ENCODE results near the gene LRRN3. TPM values are rescaled to one million over a fixed set of nuclear protein-coding genes. Genes with fewer than 3 reads are reported as not detected.

The LRRN3 gene
- total RNA-seq, 1 donor from 2014 or later, result 2.2 TPM

DNA sequence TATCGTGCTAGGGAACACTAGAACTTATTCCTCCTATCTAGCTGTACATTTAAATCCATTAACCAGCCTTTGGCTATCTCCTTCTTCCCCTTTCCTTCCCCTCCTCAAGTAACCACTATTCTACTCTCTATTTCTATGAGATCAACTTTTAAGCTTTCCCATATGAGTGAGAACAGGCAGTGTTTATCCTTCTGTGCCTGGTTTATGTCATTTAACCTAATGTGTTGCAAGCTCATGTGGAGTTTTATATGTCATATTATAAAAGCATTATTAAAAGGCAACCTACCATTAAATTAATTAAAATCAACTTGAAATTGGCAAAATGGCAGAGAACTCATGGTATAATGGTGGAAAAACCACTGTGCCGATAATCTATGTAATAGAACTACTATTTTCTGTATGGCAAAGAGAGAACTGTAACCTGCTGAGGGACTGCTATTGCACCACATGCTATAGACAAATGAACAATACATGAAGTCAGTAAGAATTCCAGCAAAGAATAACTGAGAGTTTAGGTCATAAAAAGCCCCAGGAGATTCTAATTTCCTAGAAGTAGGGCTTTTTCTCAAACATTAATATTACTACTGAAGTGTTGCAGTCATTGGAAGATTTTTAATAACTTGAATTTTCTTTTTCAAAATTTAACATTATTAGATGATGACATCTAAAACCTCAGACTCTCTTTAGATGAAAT is 81.8 kb downstream of the LRRN3 start:
- H3K36me3 Mint-ChIP-seq (ENCODE audit: low read depth, unreplicated experiment), result no peaks in the 10 kb centered on the region
- DNase-seq (ENCODE audit: low read depth), result no peak
- H3K27ac ChIP-seq (ENCODE audit: low read depth, low read length), result no peak overlapping the region
- no peak for FAIRE-seq
- no peak overlapping the region for H3K4me2 ChIP-seq (ENCODE audit: low read length)
- H3K27me3 Mint-ChIP-seq (ENCODE audit: low read depth, unreplicated experiment), result no peaks in the 10 kb centered on the region
- peak overlapping the region; percentile 16 for H3K27ac Mint-ChIP-seq (ENCODE audit: unreplicated experiment)
- H3K4me3 Mint-ChIP-seq (ENCODE audit: unreplicated experiment), result no peak overlapping the region
- H3K79me2 ChIP-seq (ENCODE audit: insufficient read depth, low read length), result no peaks in the 10 kb centered on the region
- H3K9ac ChIP-seq (ENCODE audit: low read length), result no peak overlapping the region
- no peak overlapping the region for H3K4me3 ChIP-seq (ENCODE audit: insufficient read depth, low read depth, low read length)
- H3K9me3 Mint-ChIP-seq (ENCODE audit: unreplicated experiment), result peaks cover 4% of the 10 kb centered on the region
- H3K4me1 ChIP-seq (ENCODE audit: insufficient read depth, low read length), result no peaks in the 10 kb centered on the region
- no peaks in the 10 kb centered on the region for H3K9me3 ChIP-seq (ENCODE audit: insufficient read depth, low read depth, low read length)
- H3K27me3 ChIP-seq (ENCODE audit: insufficient read depth, low read length), result no peaks in the 10 kb centered on the region
- H3K4me1 Mint-ChIP-seq (ENCODE audit: low read depth, unreplicated experiment), result peaks cover 8% of the 10 kb centered on the region
- no peaks in the 10 kb centered on the region for H3K36me3 ChIP-seq (ENCODE audit: insufficient read depth, low read length)
- no peak for TF ChIP-seq EZH2 (IDR thresholded peaks at IDR 0.05; ENCODE audit: insufficient read depth, low read length)
- TF ChIP-seq, protein P1, sequence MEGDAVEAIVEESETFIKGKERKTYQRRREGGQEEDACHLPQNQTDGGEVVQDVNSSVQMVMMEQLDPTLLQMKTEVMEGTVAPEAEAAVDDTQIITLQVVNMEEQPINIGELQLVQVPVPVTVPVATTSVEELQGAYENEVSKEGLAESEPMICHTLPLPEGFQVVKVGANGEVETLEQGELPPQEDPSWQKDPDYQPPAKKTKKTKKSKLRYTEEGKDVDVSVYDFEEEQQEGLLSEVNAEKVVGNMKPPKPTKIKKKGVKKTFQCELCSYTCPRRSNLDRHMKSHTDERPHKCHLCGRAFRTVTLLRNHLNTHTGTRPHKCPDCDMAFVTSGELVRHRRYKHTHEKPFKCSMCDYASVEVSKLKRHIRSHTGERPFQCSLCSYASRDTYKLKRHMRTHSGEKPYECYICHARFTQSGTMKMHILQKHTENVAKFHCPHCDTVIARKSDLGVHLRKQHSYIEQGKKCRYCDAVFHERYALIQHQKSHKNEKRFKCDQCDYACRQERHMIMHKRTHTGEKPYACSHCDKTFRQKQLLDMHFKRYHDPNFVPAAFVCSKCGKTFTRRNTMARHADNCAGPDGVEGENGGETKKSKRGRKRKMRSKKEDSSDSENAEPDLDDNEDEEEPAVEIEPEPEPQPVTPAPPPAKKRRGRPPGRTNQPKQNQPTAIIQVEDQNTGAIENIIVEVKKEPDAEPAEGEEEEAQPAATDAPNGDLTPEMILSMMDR (IDR thresholded peaks at IDR 0.05; ENCODE audit: insufficient read depth, low read depth, low read length), result no peak
- H4K20me1 ChIP-seq (ENCODE audit: insufficient read depth, low read length), result no peaks in the 10 kb centered on the region
- H2AFZ ChIP-seq (ENCODE audit: low read depth, low read length), result no peak overlapping the region

DNA sequence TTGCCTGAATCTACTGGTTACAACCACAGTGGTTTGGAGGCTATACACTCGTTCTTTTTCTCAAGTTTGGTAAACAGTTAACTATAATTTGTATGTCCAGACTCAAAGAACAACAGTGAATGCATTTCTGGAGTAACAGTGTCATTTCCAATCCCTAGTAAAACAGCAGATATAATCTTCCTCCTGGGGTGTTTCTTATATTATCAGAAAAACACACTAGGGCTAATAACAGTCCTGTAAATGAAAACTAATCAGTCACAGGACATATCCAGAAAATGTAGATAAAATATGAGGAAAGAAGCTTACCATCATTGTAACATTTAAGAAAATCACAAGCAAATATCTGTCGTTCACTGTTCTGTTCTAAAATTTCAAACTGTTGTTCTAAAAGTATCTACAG is 82.6 kb downstream of the LRRN3 start:
- H3K4me1 Mint-ChIP-seq (ENCODE audit: low read depth, unreplicated experiment), result peaks cover 8% of the 10 kb centered on the region
- DNase-seq (ENCODE audit: low read depth), result no peak
- FAIRE-seq, result no peak
- no peaks in the 10 kb centered on the region for H3K4me1 ChIP-seq (ENCODE audit: insufficient read depth, low read length)
- H3K36me3 ChIP-seq (ENCODE audit: insufficient read depth, low read length), result no peaks in the 10 kb centered on the region
- no peaks in the 10 kb centered on the region for H3K9me3 ChIP-seq (ENCODE audit: insufficient read depth, low read depth, low read length)
- H3K27me3 Mint-ChIP-seq (ENCODE audit: low read depth, unreplicated experiment), result no peaks in the 10 kb centered on the region
- H3K4me2 ChIP-seq (ENCODE audit: low read length), result no peak overlapping the region
- no peaks in the 10 kb centered on the region for H3K79me2 ChIP-seq (ENCODE audit: insufficient read depth, low read length)
- H3K4me3 Mint-ChIP-seq (ENCODE audit: unreplicated experiment), result no peak overlapping the region
- TF ChIP-seq, protein P1 (IDR thresholded peaks at IDR 0.05; ENCODE audit: insufficient read depth, low read depth, low read length), result no peak
- no peak for TF ChIP-seq EZH2 (IDR thresholded peaks at IDR 0.05; ENCODE audit: insufficient read depth, low read length)
- H3K36me3 Mint-ChIP-seq (ENCODE audit: low read depth, unreplicated experiment), result no peaks in the 10 kb centered on the region
- H3K9ac ChIP-seq (ENCODE audit: low read length), result no peak overlapping the region
- H3K27ac ChIP-seq (ENCODE audit: low read depth, low read length), result no peak overlapping the region
- no peak overlapping the region for H2AFZ ChIP-seq (ENCODE audit: low read depth, low read length)
- H3K9me3 Mint-ChIP-seq (ENCODE audit: unreplicated experiment), result peaks cover 4% of the 10 kb centered on the region
- no peak overlapping the region for H3K4me3 ChIP-seq (ENCODE audit: insufficient read depth, low read depth, low read length)
- H3K27me3 ChIP-seq (ENCODE audit: insufficient read depth, low read length), result no peaks in the 10 kb centered on the region
- no peak overlapping the region for H3K27ac Mint-ChIP-seq (ENCODE audit: unreplicated experiment)
- no peaks in the 10 kb centered on the region for H4K20me1 ChIP-seq (ENCODE audit: insufficient read depth, low read length)

DNA sequence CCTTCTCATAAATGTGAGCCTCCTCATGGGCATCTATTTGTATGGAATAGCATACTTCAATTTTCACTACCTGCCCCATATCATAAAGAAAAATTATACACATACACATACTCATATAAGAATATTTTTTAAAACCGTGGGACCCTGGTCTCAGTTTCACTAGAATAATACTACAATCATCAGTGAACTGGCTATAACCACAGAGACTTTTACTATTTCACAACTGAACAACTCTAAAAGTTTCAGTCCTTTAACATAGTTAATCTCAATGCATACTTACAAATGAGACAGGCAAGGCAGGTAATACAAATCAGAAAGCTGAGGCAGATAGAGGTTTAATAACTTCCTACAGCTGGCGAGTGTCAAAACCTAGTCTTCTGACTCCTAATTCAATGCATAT is 83.1 kb downstream of the LRRN3 start:
- no peaks in the 10 kb centered on the region for H3K9me3 ChIP-seq (ENCODE audit: insufficient read depth, low read depth, low read length)
- Mint-ChIP-seq H3K27ac (ENCODE audit: unreplicated experiment) (no peak overlapping the region), H3K4me3 (ENCODE audit: unreplicated experiment) (no peak overlapping the region), H3K27me3 (ENCODE audit: low read depth, unreplicated experiment) (no peaks in the 10 kb centered on the region), H3K4me1 (ENCODE audit: low read depth, unreplicated experiment) (peaks cover 8% of the 10 kb centered on the region), H3K36me3 (ENCODE audit: low read depth, unreplicated experiment) (no peaks in the 10 kb centered on the region), H3K9me3 (ENCODE audit: unreplicated experiment) (peaks cover 4% of the 10 kb centered on the region)
- DNase-seq (ENCODE audit: low read depth) (no peak), FAIRE-seq (no peak)
- no peak for TF ChIP-seq EZH2 (IDR thresholded peaks at IDR 0.05; ENCODE audit: insufficient read depth, low read length)
- TF ChIP-seq, protein P1 (IDR thresholded peaks at IDR 0.05; ENCODE audit: insufficient read depth, low read depth, low read length), result no peak
- no peak overlapping the region for H3K27ac ChIP-seq (ENCODE audit: low read depth, low read length)
- no peaks in the 10 kb centered on the region for H3K36me3 ChIP-seq (ENCODE audit: insufficient read depth, low read length)
- no peak overlapping the region for H3K4me2 ChIP-seq (ENCODE audit: low read length)
- no peaks in the 10 kb centered on the region for H4K20me1 ChIP-seq (ENCODE audit: insufficient read depth, low read length)
- H3K9ac ChIP-seq (ENCODE audit: low read length), result no peak overlapping the region
- no peaks in the 10 kb centered on the region for H3K79me2 ChIP-seq (ENCODE audit: insufficient read depth, low read length)
- H2AFZ ChIP-seq (ENCODE audit: low read depth, low read length), result no peak overlapping the region
- no peaks in the 10 kb centered on the region for H3K4me1 ChIP-seq (ENCODE audit: insufficient read depth, low read length)
- no peaks in the 10 kb centered on the region for H3K27me3 ChIP-seq (ENCODE audit: insufficient read depth, low read length)
- H3K4me3 ChIP-seq (ENCODE audit: insufficient read depth, low read depth, low read length), result no peak overlapping the region
